Activated CD4-positive, alpha-beta T cell treated with anti-CD3 and anti-CD28 coated beads, Interleukin-2, amount 50 U/mL, for 24 hours (primary cell): ENCODE data around the gene CPN1.

ENCODE experiments used
- DNase-seq, 2 donors: peaks; one replicate each; pipeline ENCODE4 v3.0.0-alpha.2; 2020; ENCODE audit warnings: low read depth in 1 of 2, low spot score in 1 of 2

CPN1 gene

DNA sequence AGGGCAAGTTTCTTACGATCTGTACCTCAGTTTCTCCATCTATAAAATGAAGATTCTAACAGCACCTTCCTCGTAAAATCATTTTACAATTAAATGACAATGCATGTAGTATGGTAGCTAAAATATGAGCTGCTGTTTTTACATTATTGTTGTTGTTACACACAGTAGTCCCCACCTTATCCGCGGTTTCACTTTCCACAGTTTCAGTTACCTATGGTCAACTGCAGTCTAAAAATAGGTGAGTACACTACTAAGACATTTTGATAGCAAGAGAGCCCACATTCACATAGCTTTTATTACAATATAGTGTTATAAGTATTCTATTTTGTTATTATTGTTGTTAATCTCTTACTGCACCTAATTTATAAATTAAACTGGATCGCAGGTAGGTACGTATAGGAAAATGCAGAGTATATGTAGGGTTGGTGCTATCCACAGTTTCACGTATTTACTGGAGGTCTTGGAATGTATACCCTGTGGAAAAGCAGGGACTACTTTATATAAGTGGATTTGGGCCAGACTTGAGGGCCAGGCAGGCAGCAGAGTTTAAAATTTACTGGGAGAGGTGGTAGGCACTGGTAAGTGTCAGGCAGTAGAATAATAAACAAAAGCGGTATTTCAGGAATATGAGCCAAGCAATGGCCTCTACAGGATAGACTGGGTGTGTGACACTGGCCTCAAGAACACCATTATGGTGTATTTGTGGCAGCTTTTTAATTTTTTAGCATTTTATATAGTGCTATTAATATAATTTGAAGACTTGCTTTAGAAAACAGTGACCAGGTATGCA is 82.2 kb downstream of the CPN1 start:
- DNase-seq, result no peak

DNA sequence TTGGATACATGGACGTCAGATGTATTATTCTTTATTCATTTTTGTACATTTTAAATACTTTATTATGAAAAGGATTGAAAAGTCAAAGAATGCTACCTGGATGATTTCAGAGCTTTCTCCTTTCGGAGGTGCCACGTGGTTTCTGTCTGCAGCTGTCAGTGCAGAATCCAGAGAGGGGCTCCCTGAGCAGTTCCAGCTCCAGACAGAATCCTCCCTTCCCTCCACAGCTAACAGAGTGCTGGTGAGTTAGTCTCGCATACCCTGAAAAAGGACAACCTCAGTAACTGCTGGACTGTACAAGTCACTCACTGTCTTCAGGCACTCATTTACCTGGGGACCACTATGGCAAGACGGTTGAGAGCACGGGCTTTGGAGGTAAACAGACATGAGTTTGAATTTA is 82.8 kb downstream of the CPN1 start:
- DNase-seq, result no peak

DNA sequence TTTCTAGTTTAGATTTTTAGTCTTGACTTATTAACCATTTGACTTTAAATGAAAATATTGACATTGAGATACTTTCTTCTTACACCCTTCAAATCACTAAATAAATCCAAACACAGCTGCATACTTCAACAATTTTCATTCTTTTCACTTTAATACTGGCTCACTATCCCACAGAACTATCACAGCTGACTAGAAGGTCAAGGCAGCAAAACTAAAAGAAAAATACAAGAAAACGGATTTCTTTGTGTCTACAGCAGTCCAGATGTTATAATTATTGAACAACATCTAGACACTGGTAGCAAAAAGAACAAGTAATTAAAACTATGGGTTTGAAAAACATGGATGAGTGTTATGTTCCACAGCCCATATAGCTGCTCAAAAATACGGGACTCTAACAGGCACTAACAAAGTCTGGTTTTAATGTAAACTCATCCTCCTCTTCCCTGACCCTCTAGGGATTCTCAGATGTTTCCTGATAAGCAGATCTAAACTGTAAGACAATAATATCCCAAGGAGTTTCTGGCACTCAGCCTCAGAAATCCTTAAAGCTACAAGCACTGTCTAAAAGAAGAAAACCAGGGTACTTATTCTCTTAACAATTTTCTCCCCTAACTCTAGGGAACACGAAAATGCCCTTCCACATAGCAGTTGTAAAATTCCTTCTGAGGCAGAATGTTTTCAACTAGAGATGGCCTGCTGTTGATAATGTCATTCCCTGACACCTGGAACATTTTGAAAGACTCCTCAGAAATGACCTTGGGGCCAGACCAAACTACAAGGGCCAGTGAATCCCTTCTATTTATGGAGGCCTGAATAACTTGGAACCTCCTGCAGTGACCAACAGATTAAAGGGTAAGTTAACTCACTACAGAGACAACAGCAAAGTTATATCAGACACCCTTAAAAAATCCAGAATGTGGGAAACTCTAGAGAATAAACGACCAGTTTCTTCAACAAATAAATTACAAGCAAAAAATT is 84.7 kb downstream of the CPN1 start:
- DNase-seq, result no peak

DNA sequence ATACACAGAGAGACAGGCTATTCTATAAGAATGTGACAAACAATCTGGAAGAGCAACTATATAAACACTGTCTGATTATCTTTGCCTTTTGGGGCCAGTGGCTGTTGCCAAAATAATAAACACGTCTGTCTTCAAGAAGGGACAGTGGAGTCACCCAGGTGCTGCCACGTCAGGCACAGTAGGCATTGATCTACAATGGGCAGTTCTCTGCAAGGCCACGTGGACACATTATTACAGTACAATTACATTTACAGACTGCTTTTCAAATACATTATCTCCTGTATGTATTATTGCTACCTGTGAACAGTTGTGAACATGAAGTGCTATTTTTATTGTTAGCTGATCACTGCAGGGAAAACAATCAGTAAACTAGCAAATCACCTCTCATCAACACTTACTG is 86.0 kb downstream of the CPN1 start:
- no peak for DNase-seq

DNA sequence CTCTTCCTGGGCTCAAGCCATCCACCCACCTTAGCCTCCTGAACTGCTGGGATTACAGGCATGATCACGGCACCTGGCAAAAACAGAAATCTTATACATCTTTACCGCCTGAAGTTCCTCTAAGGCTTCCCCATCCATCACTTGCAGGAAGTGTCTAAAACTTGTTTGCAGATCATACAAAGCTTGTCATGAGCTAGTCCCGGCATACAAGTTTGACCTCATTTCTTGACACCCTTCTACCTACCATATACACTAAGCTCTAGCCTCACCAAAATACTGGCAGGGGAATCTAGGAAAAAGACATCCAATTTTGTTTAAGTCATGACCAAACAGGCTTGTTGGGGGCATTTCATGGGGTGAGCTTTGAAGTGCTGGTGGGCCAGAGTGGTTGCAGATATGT is 86.4 kb downstream of the CPN1 start:
- no peak for DNase-seq

DNA sequence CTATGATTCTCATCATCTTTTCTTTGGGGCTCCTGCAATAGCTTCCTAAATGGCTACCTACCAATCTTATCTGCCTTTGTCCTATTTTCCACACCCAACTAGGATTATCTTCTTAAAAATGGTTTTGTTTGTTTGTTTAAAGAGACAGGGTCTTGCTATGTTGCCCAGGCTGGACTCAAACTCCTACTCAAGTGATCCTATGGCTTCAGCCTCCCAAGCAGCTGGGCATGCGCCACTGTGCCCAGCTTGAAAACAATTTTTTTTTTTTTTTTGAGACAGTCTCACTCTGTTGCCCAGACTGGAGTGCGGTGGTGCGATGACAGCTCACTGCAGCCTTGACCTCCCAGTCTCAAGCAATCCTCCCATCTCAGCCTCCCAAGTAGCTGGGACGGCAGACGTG is 86.9 kb downstream of the CPN1 start:
- no peak for DNase-seq

DNA sequence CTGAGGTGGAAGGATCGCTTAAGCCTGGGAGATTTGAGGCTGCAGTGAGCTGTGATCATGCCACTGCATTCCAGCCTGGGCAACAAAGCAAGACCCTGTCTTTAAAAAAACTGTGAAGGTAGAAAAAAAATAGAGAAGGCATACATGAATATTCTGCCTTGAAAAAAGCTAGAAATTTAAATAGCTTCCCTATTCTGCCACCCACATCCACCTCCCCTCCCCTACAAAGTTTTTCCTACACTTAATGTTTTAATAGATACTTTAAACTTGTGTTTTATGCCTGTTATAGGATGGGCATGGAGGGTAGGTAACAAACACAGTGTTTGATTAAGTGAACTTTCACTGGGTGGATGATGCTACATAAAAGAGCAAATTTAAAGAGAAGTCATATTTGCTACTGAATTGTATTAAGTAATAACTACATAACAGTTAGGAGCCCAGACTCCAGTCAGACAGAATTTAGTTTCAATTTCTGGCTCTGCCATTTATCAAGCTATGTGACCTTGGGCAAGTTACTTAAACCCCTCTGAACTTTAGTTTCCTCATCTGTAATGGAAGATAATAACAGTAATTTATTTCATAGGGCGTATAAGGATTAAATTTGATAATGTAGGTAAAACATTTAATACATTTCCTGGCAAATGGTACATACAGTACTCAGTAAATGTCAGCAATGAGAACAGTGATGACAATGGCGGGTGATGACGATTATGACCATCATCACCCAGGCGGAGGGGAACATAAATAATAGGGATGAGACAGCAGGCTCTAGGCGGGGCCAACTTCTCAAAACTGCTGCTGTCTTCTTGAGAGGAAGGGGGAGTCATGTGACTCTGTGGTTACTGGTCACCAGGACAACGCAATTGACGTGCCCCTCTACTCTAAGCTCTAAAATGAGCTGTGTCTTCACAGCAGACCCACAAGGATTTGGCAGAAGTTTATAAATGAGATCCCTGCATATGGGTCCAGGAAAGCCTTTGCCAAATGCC is 87.7 kb downstream of the CPN1 start:
- DNase-seq, result peak in 1 of 2 donors; percentile 33
